Liver (tissue), 3 donors: ENCODE data around the gene EXOC3.

Experiments
- TF ChIP-seq, protein P1 (sequence below): fragments of 150-350 bp; IDR thresholded peaks from 2 replicates; pipeline ENCODE4 v1.5.1; 2017; ENCODE audit warnings: improper control_type of control experiment, low read depth, low read length; ENCODE audit not compliant: missing input control
- TF ChIP-seq, protein P2 (sequence below): IDR thresholded peaks from 2 replicates; pipeline ENCODE4 v1.6.1; 2016; ENCODE audit warnings: antibody characterized with exemption
- donor health status: healthy.
- donor health status: healthy.

DNA sequence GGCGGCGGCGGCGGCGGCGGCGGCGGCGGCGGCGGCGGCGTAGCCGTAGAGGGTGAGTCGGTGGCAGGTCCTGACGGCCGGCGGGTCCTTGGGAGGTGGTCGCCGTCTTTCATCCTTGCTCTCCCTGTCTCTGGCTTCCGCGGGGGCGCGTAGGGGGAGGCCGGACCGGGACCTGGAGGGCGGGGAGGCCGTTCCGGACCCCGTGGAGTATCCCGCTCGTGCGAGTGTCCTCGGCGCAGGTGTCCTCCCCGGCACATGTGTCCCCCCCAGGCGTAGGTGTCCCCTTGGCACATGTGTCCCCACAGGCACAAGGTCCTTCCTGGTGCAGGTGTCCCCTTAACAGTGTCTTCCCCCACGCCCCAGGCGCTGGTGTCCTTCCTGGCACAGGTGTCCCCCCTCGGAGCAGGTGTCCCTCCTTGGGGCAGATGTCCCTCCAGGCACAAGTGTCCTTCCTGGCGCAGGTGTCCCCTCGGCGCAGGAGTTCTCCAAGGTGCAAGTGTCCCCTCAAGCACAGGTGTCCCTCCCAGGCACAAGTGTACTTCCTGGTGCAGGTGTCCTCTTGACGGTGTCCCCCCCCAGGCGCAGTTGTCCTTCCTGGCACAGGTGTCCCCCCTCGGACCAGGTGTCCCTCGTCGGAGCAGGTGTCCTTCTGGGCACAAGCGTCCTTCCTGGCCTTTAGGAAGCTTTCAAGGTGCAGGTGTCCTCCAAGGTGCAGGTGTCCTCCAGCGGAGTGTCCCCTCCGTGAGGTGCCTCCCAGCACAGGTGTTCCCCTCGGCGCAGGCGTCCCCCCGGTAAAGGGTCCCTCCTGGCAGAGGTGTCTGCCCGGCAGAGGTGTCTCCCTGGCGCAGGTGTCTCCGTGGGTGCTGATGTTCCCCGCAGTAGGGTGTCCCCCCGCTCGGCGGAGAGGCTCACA lies 519 bp downstream of the EXOC3 start:
- TF ChIP-seq, protein P1, sequence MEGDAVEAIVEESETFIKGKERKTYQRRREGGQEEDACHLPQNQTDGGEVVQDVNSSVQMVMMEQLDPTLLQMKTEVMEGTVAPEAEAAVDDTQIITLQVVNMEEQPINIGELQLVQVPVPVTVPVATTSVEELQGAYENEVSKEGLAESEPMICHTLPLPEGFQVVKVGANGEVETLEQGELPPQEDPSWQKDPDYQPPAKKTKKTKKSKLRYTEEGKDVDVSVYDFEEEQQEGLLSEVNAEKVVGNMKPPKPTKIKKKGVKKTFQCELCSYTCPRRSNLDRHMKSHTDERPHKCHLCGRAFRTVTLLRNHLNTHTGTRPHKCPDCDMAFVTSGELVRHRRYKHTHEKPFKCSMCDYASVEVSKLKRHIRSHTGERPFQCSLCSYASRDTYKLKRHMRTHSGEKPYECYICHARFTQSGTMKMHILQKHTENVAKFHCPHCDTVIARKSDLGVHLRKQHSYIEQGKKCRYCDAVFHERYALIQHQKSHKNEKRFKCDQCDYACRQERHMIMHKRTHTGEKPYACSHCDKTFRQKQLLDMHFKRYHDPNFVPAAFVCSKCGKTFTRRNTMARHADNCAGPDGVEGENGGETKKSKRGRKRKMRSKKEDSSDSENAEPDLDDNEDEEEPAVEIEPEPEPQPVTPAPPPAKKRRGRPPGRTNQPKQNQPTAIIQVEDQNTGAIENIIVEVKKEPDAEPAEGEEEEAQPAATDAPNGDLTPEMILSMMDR = no peak
- TF ChIP-seq, protein P2, sequence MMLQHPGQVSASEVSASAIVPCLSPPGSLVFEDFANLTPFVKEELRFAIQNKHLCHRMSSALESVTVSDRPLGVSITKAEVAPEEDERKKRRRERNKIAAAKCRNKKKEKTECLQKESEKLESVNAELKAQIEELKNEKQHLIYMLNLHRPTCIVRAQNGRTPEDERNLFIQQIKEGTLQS = no peak
